GM21367 (cell line): Measurements from ENCODE around the gene SUPT20HL1.
"Not testable (repeated sequence)": the region's sequence is repeated elsewhere in the genome, so short reads cannot be mapped to it uniquely, and the experiment has no call there.

Source experiments
- ATAC-seq: cut with Tn5 transposase; IDR thresholded peaks from one replicate; pipeline ENCODE4 v1.9.1; 2021; ENCODE audit not compliant: unreplicated experiment

SUPT20HL1 gene

DNA sequence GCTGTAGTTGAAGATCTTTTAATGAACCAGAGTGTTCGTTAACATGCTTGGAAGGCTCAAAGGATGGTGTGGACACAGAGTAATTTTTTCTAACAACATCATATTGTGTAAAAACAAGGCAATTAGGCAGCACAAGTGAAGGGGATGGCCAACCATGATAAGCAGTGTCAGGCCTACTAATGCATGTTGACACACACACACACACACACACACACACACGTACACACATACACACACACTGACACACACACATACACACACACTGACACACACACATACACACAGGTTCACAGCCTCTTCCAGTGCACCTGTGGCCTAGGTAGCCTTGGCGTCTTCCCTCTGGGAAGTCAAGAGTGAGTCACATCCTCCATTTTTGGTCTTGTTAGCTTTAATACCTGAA is at the start of gene SUPT20HL1:
Gene SUPT20HL1 (plus strand): TSS at position 368 of the 400 bp plus-strand sequence. CDS start 2,122 bp downstream, outside the sequence.
- ATAC-seq = no peak

DNA sequence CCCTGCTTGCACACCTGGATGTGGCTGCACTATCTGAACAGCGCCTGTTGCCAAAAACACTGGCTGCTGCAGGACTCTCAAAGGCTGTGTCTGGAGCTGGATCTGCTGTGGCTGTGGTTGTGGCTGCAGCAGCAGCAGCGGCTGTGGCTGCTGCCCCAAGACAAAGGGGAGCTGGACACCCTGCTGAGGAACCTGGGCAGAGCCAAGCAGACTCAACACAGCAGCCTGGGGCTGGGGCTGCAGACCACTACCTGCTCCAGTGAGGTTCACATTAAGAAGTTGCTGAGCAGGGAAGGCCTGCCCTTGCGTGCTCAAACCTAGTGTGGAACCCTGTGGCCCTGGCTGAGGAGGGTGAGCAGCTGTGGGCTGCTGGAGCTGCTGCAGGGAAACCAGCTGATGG is 49.5 kb upstream of the SUPT20HL1 start:
- ATAC-seq = not testable (repeated sequence)

DNA sequence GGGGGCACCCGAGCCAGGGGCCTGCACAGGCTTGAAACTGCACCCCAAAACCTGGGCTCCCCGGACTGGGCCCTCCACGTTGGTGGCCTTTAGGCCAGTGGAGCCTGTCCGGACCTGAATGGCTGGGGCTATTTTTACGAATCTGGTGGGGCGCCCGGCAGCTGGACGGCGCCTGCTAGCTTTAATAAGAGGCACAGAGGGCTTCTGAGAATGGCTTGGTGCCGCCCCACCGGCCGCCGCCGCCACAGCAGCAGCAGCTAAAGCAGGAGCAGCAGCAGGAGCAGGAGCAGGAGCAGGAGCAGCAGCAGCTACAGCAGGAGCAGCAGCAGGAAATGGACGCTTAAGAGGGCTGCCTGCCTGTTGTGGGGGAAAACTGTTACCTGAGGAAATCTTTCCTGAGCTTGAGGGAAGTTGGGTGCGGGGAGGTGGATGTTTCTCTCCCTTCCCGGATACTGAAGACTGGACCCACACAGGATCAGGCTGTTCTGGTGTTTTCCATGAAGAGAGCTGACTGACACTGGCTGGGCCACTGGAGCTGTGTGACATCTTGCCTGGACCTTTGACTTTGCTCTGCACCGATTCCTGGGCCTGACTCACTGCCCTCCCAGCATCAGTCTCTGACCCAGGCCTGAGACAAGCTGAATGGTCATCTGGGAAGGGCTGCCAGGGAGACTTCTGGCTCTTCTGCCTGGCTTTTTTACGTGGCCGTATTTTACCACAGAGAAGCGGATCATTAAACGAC is 48.8 kb upstream of the SUPT20HL1 start:
- not testable (repeated sequence) for ATAC-seq

DNA sequence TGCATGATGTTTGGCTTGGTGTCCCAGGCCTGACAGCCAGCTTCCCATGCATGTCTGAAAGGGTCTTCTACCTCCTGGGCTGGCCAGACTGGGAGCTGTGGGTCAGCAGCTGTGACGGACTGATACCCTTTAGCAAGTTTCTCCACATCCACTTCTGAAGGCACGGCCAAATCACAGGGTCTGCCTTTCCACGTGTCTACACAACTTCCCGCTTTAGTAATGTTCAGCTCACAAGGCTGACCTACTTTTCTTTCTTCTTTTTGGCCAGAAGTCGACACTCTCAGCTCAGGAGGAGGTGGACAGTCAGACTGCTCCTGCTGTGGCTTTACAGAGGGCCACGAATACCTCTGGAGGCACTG is 48.2 kb upstream of the SUPT20HL1 start:
- not testable (repeated sequence) for ATAC-seq

DNA sequence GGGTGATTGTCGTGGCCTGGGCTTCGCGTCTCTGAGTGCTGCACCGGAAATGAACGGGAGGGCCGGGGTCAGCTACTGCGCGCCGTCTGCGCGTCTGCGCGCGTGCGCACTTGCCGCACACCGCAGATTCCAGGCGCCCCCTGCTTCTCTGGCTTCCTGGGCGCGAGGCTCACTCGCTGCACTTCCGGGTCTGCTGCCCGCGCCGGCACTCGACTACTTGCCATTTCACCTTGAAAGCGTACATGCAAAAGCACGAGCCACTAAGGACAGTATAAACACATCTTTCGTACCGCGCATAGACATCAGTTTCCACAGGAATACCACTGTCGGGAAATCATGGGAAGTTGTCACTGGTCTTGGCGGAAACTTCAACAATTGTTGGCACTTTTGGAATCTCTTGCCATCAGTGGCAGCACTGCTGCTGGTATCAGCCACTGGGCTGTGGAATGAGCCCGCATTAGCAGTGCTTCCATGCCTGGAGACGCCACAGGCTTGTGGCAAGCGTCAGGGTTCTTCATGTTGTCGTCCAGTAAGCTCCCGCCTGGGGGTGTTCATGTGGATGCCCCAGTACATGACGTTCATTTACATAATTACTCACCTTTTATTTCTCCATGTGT is 46.3 kb upstream of the SUPT20HL1 start, which contains the start of gene SUPT20HL2:
Gene SUPT20HL2 (minus strand): TSS at position 51 of the 617 bp plus-strand sequence. CDS start 754 bp downstream, outside the sequence.
- no peak for ATAC-seq

DNA sequence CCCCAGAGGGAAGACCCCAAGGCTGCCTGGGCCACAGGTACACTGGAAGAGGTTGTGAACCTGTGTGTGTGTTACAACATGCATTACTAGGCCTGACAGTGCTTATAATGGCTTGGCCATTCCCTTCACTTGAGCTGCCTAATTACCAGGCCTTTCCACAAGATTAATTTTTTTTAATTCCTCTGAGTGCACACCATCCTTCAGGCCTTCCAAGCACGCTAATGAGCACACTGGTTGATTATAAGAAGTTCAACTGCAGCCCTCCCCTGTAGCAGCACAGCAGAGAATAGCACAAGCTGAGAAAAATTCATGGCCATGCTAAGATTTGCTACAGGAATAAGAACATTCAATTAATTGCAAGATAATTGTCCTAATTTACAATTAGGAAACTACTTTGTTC is 44.3 kb upstream of the SUPT20HL1 start:
- no peak for ATAC-seq

DNA sequence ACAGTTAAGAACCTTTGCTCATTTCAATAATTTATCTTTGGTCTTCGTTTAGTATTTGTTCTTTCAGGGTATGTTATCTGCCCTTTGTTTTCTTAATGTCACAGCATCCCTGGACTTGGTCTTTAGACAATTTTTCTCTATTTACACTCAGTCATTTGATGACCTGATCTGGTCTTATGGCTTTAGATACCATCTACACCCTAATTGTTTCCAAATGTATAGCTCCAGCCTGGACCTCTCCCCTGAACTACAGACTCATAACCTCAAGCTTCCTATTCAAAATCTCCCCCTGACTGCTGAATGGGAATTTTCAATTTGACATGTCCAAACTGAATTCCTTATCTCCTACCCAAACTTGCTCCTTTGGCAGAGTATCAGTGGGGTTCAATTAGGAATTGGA is 42.9 kb upstream of the SUPT20HL1 start:
- no peak for ATAC-seq

DNA sequence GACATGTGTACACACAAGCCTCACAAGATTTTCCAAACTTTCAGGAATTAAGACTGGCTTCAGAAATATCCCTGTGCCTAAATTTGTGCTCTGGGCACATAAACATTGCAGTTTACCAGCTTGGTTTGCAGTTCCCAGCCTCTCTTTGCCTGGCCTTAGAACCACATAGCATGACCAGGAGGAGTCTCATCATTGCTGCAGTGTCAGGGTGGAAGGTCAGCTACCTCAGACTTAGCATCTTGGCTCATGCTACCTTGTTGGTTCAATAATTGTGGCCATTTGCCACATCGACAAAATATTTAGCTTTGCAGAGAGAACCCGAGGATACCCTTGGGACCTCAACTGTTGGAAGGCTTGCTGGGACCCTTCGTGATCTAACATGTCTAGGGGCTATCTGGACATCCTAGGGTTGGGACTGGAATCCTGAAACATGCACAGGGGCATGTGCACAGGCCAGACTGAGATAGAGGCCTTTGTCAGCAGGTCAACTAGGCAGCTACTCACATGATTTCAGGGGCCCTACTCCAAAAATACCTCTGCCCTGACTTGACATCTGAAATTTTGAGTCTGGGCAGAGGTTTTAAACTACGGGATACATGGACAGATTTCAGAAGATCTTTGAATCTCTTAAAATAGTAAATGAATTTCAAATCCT is 38.6 kb upstream of the SUPT20HL1 start:
- ATAC-seq = no peak

DNA sequence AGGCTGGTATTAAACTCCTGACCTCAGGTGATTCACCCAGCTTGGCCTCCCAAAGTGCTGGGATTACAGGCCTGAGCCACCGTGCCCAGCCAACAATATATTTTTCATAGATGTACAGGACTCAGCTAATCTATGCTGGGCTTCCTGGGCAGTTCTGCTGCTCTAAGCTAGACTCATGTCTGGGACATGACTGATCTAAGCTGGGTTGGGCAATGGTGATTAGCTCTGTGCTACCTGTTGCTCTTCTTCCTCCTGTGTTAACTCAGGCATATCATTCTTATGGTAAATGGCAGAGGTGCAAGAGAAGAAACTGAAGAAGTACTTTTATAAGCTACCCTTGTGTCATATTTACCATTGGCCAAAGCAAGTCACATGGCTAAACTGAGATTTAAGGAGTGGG is 35.2 kb upstream of the SUPT20HL1 start:
- no peak for ATAC-seq

DNA sequence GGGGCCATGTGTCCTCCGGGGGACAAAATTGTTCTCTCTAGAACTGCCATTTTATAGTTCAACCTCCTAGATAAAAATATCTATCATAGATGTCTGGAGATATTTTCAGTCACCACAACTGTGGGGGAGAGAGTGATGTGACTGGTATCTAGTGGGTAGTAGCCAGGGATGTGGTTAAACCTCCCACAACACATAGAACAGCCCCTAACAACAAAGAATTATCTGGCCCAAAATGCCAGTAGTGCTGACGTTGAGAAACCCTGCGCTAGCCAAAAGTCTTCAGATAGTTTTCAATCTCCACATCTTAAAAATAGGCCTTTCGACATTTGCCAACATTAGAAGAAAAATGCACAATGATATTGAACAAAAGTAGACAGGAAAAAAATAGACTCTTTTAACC is 27.6 kb upstream of the SUPT20HL1 start:
- ATAC-seq = no peak

DNA sequence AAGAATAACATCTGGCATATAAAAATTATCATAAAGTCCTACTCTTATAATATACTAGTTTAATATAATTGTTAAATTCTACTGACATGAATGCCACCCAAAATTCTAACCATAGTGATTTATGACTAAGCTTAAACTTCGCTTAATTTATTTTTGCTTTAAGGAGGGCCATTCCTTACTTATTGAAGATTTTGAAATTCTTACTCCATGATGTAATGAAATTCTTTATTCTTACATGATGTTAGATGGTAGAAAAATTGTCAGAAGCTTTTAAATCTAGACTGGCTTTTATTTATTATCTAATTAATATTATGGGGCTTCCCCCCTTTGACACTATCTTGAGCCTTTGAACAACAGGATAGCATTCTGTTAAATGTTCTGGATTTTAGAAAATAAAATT is 27.1 kb upstream of the SUPT20HL1 start:
- ATAC-seq = no peak

DNA sequence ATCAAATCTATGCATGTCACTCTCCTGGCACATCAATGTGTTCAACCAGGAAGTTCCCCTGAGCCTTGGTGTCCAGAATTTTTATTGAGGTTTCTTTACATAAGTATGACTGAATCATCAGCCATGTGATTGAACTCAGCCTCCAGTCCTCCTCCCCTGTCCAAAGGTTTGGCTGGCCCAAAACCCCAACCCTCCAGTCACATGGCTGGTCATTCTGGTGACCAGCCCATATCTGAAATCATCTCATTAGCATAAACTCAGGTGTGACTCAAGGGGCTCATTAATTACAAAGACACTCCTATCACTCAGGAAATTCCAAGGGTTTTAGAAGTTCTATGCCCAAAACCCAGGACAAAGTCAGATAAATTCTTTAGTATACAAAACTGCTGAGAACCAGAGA is 26.0 kb upstream of the SUPT20HL1 start:
- no peak for ATAC-seq

DNA sequence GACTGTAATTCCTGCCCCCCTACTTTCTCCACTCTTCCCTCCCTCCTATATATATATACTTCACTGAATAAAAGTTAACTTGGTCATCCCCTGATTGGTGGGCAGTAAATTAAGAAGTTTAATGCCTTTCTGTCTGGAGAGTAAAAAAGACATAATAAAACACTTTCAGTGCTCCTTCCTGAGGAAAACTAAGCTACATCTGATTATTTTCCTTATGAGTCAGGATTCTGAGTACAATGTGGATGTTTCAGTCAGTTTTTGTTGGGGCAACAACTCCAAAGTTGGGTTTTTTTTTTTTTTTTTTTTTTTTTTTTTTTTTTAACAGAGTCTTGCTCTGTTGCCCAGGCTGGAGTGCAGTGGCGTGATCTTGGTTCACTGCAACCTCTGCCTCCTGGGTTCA is 24.6 kb upstream of the SUPT20HL1 start:
- no peak for ATAC-seq

DNA sequence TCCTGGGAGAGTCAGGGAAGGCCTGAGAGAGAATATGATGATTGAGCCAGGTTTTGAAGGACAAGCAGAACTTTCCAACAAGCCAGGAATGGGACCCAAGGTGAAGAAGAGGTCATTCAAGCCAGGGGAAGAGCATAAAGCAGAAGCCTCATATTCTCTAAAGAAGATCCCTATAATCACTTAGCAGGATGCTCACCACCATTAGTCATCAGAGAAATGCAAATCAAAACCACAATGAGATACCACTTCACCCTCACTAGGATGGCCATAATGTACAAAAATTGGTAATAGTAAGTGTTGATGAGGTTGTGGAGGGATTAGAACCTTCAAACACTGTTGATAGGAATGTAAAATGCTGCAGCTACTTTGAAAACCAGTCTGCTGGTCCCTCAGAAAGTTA is 20.5 kb upstream of the SUPT20HL1 start:
- no peak for ATAC-seq

DNA sequence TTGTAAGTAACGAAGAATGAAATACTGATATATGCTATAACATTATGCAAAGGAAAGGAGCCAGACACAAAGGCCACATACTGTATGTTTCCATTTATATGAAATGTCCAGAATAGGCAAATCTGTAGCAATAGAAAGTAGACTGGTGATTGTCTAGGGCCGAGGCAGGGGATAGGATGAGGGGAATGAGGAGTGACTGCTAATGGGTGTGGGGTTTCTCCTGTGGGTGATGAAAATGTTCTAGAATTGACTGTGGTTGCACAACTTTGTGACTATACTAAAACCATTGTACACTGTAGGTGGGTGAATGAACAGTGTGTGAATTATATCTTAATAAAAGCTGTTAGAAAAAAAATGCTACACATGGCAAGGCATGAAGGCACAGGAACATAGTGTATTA is 19.9 kb upstream of the SUPT20HL1 start:
- no peak for ATAC-seq

DNA sequence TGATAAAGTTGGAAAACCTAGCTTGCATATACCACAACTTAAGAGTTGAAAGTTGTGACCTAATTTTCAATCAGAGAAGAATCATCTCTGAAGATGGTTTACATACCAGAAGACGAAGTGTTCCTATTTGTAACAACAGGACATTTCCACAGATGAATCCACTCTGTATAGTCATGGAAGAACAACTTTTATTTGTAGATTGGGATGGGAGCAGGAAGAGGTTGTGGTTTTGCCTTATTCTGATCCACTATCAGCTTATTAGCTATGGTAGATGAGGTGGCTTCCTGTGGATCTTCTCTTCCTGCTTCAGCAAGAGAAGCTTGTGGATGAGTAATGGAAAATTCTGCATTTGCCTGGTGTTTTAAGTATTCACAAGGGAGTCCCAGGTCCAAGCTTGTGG is 18.6 kb upstream of the SUPT20HL1 start:
- no peak for ATAC-seq

DNA sequence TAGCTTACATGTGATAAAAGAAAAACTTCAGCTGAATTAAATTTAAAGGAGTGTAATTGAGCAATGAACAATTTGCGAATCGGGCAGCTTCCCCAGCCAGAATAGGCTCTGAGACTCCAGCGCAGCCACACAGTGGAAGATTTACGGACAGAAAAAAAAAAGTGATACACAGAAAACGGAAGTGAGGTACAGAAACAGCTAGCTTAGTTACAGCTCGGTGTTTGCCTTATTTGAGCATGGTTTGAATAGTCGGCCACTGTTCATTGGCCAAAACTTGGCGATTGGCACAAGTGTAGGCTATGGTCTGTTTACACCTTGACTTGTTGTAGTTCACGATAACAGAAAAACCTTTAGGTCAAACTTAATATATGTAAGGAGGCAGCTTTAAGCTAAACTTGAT is 16.7 kb upstream of the SUPT20HL1 start:
- no peak for ATAC-seq

DNA sequence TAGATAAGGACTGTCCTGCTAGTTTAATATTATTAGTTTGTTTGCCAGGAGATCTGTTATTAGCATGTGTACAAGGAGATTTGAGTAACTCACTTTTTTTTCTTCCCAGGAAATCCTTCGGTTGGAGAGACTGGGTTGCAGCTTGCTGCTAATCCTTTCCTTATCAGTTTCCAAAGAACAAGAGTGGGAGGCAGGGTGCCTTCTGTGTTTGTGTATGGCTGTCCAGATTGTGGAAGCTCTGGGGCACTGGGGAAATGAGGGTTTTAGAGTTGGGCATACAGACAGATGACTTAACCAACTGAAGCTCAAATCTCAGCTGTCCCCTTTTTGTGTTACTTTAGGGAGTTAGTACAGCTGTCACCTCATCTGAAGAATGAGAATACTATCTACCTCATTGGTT is 12.6 kb upstream of the SUPT20HL1 start:
- no peak for ATAC-seq

DNA sequence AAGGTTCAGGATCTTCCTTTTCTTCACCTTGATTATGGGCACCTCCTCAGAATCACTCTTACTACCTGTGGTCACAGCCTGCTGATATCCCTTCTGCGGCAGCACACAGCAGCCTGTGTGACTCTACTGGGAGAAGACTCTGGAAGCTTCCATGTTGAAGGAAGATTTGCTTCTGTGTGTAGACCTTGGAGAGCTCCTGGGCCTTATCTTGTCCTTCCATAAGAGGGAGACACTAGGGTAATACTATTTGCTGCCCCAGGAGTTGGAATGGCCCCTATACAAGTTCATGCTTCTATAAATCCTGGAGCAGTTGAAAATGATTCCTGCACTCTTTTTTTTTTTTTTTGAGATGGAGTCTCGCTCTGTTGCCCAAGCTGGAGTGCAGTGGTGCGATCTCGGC is 10.2 kb upstream of the SUPT20HL1 start:
- no peak for ATAC-seq

DNA sequence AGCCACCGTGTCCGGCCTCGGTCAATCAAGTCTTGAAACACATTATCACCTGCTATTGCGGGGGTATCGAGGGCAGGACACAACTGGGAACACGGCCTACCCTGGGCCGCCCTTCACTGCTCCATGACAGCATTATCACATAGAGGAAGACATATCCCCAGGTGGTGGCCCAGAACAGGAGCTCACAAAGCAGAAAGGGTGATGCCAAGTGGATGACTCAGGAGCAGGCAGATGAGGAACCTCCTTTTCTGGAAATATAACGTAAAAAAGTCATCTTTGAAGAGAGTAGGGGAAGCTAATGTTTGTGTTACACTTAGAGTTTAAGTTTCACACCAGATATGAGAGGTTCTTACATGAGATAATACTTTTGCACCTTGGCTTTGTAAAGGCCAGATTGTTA is 5.3 kb upstream of the SUPT20HL1 start:
- no peak for ATAC-seq

DNA sequence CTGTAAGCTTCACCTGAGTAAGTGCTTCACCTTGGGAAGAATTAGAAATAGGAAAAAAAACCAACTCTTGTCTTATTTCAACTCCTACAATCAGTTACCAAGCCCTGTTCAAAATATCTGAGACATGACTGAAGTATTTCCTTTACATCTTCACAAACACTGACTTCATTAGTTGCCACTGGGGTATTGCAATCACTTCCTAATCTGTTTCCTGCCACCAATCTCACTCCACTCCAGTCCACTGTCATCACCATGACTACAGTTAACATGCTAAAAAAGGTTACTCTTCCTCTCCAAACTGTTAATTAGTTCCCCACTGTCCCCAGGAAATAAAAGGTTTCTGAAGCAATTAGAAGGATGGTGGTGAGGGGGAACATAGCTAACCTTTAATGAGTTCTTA is 3.3 kb upstream of the SUPT20HL1 start:
- no peak for ATAC-seq

DNA sequence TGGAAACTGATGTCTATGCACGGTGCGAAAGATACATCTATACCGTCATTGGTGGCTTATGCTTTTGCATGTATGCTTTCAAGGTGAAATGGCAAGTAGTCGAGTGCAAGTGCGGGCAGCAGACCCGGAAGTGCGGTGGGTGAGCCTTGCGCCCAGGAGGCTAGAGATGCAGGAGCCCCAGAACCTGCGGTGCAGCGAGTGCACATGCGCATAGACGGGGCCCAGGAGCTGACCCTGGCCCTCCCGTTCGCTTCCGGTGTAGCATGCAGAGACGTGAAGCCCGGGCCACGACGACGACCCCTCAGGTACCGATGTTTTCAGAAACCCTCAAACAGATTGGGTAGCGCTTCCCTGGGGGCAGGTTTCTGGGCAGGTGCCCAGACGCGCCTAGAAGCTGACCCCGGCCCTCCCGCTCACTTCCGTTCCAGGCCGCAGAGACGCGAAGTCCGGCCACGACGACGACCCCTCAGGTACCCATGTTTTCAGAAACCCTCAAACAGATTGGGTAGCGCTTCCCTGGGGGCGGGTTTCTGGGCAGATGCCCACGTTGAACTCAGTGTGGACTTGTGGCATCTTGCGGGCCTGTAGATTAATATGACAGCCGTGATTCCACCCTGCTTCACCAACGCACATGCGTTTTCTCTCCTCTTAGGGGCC is 1.8 kb downstream of the SUPT20HL1 start:
- ATAC-seq = not testable (repeated sequence)
